ENCODE measurements around the gene FBXO3. TPM values are rescaled to one million over a fixed set of nuclear protein-coding genes. Genes with fewer than 3 reads are reported as not detected.
"Not testable (repeated sequence)": the region's sequence is repeated elsewhere in the genome, so short reads cannot be mapped to it uniquely, and the experiment has no call there.

FBXO3 gene
- total RNA-seq, 1 experiment from 2014 or later, result 29.6 TPM

GRCh38 chr11:33731723-33732531 lies 42.4 kb downstream of the FBXO3 start:
- no peaks in the 10 kb centered on the region for H3K9me3 Mint-ChIP-seq (ENCODE audit: unreplicated experiment)
- POLR2A ChIA-PET, result no interaction called here
- TF ChIP-seq CTCF (IDR thresholded peaks at IDR 0.05; ENCODE audit: insufficient read depth in 1 of 2, low read depth in 1 of 2, low read length in 1 of 2, severe bottlenecking in 1 of 2, unreplicated experiment in 1 of 2), result no peak

DNA sequence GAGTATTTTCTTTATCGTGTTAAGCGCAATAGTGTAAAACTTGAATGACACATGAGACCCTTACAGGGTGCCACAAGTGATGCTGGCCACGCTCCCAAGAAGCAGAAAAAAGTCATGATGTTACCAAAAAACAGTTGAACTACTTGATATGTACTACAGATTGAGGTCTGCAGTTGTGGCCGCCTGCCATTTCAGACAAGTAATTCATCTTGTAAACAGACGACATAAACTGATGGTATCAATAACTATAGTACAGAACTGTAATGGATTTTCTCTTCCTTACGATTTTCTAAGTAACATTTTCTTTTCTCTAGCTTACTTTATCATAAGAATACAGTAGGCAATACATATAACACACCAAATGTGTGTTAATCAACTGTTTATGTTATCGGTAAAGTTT lies 43.6 kb downstream of the FBXO3 start:
- H3K4me1 Mint-ChIP-seq (ENCODE audit: low read depth, unreplicated experiment), result peaks cover 13% of the 10 kb centered on the region
- H3K4me1 ChIP-seq, result peaks cover 14% of the 10 kb centered on the region; the same call in 1 of the 2 replicates
- no peak overlapping the region for H3K4me3 Mint-ChIP-seq (ENCODE audit: unreplicated experiment)
- no peak for DNase-seq
- H3K27me3 Mint-ChIP-seq (ENCODE audit: insufficient read depth, unreplicated experiment), result no peaks in the 10 kb centered on the region
- no peaks in the 10 kb centered on the region for H3K36me3 Mint-ChIP-seq (ENCODE audit: insufficient read depth, unreplicated experiment)
- no peak for TF ChIP-seq CTCF (IDR thresholded peaks at IDR 0.05; ENCODE audit: insufficient read depth in 1 of 2, low read depth in 1 of 2, low read length in 1 of 2, severe bottlenecking in 1 of 2, unreplicated experiment in 1 of 2)
- no peaks in the 10 kb centered on the region; the same call in 1 of the 2 replicates for H3K9me3 ChIP-seq
- ChIA-PET CTCF (no interaction called here), POLR2A (no interaction called here)
- H3K27ac Mint-ChIP-seq (ENCODE audit: unreplicated experiment), result no peak overlapping the region
- intact Hi-C loops (cut with micrococcal nuclease; ENCODE audit: unreplicated experiment), result no loop called here
- no peaks in the 10 kb centered on the region for H3K27me3 ChIP-seq (replicated peaks; ENCODE audit: control insufficient read depth, insufficient read depth, low read length)
- no TSS peak for BruUV-seq (replicated peaks)
- 0 out of 2 replicates have a peak, but pooled peaks cover 1% of the 10 kb centered on the region for H3K36me3 ChIP-seq (ENCODE audit: control insufficient read depth, insufficient read depth, low read length)
- H3K9me3 Mint-ChIP-seq (ENCODE audit: unreplicated experiment), result no peaks in the 10 kb centered on the region
- no peak overlapping the region for H3K4me3 ChIP-seq (ENCODE audit: low read depth, low read length)

More at GRCh38 chr11:33731723-33732531, 42.4 kb downstream of the FBXO3 start:
- BruUV-seq (replicated peaks), result no TSS peak
- intact Hi-C loops (cut with micrococcal nuclease; ENCODE audit: unreplicated experiment), result no loop called here
- H3K36me3 ChIP-seq (ENCODE audit: control insufficient read depth, insufficient read depth, low read length), result 0 out of 2 replicates have a peak, but pooled peaks cover 1% of the 10 kb centered on the region
- DNase-seq, result no peak
- no peaks in the 10 kb centered on the region for H3K27me3 Mint-ChIP-seq (ENCODE audit: insufficient read depth, unreplicated experiment)
- no peak overlapping the region for H3K4me3 Mint-ChIP-seq (ENCODE audit: unreplicated experiment)
- H3K9me3 ChIP-seq, result no peaks in the 10 kb centered on the region; the same call in 1 of the 2 replicates
- H3K4me1 ChIP-seq, result peaks cover 17% of the 10 kb centered on the region
- peaks cover 5% of the 10 kb centered on the region for H3K36me3 Mint-ChIP-seq (ENCODE audit: insufficient read depth, unreplicated experiment)
- peaks cover 14% of the 10 kb centered on the region for H3K4me1 Mint-ChIP-seq (ENCODE audit: low read depth, unreplicated experiment)
- CTCF ChIA-PET, result no interaction called here
- H3K27me3 ChIP-seq (replicated peaks; ENCODE audit: control insufficient read depth, insufficient read depth, low read length), result no peaks in the 10 kb centered on the region
- H3K4me3 ChIP-seq (ENCODE audit: low read depth, low read length), result no peak overlapping the region
- H3K27ac Mint-ChIP-seq (ENCODE audit: unreplicated experiment), result no peak overlapping the region

DNA sequence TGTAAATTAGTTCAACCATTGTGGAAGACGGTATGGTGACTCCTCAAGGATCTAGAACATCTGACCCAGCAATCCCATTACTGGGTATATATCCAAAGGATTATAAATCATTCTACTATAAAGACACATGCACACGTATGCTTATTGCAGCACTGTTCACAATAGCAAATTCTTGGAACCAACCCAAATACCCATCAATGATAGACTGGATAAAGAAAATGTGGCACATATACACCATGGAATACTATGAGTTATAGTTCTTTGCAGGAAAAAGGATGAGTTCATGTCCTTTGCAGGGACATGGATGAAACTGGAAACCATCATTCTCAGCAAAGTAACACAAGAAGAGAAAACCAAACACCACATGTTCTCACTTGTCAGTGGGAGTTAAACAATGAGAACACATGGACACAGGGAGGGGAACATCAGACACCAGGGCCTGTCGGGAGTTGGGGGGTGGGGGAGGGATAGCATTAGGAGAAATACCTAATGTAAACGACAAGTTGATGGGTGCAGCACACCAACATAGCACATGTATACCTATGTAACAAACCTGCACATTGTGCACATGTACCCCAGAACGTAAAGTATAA lies 45.2 kb downstream of the FBXO3 start:
- POLR2A ChIA-PET; H3K36me3 ChIP-seq (ENCODE audit: control insufficient read depth, insufficient read depth, low read length); H3K4me3 ChIP-seq (ENCODE audit: low read depth, low read length); H3K4me3 Mint-ChIP-seq (ENCODE audit: unreplicated experiment); H3K9me3 ChIP-seq; H3K27me3 ChIP-seq (replicated peaks; ENCODE audit: control insufficient read depth, insufficient read depth, low read length); DNase-seq; H3K9me3 Mint-ChIP-seq (ENCODE audit: unreplicated experiment); intact Hi-C loops (cut with micrococcal nuclease; ENCODE audit: unreplicated experiment); H3K27me3 Mint-ChIP-seq (ENCODE audit: insufficient read depth, unreplicated experiment); BruUV-seq (replicated peaks); CTCF ChIA-PET; H3K27ac Mint-ChIP-seq (ENCODE audit: unreplicated experiment); H3K36me3 Mint-ChIP-seq (ENCODE audit: insufficient read depth, unreplicated experiment): not testable (repeated sequence)
- H3K4me1 ChIP-seq, result peaks cover 17% of the 10 kb centered on the region
- peaks cover 24% of the 10 kb centered on the region for H3K4me1 Mint-ChIP-seq (ENCODE audit: low read depth, unreplicated experiment)

DNA sequence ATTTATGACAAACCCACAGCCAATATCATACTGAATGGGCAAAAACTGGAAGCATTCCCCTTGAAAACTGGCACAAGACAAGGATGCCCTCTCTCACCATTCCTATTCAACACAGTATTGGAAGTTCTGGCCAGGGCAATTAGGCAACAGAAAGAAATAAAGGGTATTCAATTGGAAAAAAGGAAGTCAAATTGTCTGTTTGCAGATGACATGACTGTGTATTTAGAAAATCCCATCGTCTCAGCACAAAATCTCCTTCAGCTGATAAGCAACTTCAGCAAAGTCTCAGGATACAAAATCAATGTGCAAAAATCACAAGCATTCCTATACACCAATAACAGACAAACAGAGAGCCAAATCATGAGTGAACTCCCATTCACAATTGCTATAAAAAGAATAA lies 46.8 kb downstream of the FBXO3 start:
- H3K4me3 Mint-ChIP-seq (ENCODE audit: unreplicated experiment); DNase-seq; H3K9me3 Mint-ChIP-seq (ENCODE audit: unreplicated experiment); H3K27me3 ChIP-seq (replicated peaks; ENCODE audit: control insufficient read depth, insufficient read depth, low read length); H3K27ac Mint-ChIP-seq (ENCODE audit: unreplicated experiment); H3K9me3 ChIP-seq; H3K27me3 Mint-ChIP-seq (ENCODE audit: insufficient read depth, unreplicated experiment); CTCF ChIA-PET; BruUV-seq (replicated peaks); H3K36me3 Mint-ChIP-seq (ENCODE audit: insufficient read depth, unreplicated experiment); H3K4me3 ChIP-seq (ENCODE audit: low read depth, low read length); intact Hi-C loops (cut with micrococcal nuclease; ENCODE audit: unreplicated experiment); H3K36me3 ChIP-seq (ENCODE audit: control insufficient read depth, insufficient read depth, low read length); POLR2A ChIA-PET: not testable (repeated sequence)
- H3K4me1 ChIP-seq, result peaks cover 28% of the 10 kb centered on the region
- H3K4me1 Mint-ChIP-seq (ENCODE audit: low read depth, unreplicated experiment), result peaks cover 32% of the 10 kb centered on the region
